Ramos (cell line): ENCODE measurements around the gene CACNA1F.

Experiments
- in situ Hi-C: fragments of 300-500 bp; cut with MboI; formaldehyde crosslinking; loops from one replicate; pipeline ENCODE4 v1.14.3; 2022; ENCODE audit warnings: low sequenced_read_pairs; ENCODE audit not compliant: unreplicated experiment

The CACNA1F gene

GRCh38 chrX:49233176-49233575, at the start of gene CACNA1F:
TSS of gene CACNA1F (minus strand) at chrX:49233340. CDS start at chrX:49233309, 31 bp downstream.
- in situ Hi-C loops: no loop called here

GRCh38 chrX:49282647-49283011, 49.5 kb upstream of the CACNA1F start:
- in situ Hi-C loops: no loop called here

GRCh38 chrX:49278081-49278480, 44.9 kb upstream of the CACNA1F start:
- in situ Hi-C loops: no loop called here

GRCh38 chrX:49277535-49277830, 44.3 kb upstream of the CACNA1F start:
- in situ Hi-C loops: no loop called here

GRCh38 chrX:49276671-49277534, 43.8 kb upstream of the CACNA1F start:
- in situ Hi-C loops: no loop called here

DNA sequence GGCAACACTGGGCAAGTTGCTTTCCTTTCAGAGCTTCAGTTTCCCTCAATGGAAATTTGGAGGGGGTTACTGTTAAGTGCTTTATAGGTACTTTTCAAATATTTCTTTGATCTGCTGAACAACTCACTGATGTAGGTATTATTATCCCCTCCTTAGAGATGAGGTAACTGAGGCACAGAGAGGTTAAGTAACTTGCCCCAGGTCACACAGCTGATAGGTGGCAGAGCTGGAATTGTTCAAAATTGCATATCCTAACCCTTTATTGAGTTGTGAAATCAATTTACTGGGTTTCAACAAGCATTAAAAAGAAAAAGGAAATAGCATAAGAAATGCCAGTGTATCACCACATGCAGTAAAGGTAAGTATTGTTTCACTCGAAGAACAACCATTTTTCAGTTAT, 43.1 kb upstream of the CACNA1F start:
- in situ Hi-C loops: no loop called here

DNA sequence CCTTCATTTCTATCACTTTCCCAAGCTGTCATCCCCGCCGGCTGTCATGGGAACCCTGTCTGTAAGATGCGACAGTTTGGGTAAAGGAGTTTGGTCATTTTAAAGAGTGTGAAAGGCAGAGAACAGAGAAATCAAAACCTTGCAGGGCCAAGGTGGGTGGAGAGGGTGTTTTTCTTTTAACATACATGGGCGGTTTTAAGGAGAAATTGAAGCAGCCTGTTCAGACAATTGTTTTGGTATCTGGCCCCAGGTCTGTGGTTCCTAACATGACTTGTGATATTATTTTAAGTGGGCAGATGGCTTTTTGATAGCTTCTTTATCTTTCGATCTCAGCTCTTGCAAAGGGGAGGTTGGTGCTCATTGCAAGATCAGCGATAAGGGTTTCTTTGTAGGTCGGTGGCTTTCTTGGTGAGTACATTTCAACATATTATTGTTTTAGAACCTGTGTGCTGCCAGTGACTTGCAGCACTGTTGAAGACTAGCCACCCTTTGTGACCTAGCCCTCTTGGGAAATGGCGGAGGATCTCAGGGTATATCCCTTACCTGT, 40.1 kb upstream of the CACNA1F start:
- in situ Hi-C loops: no loop called here

DNA sequence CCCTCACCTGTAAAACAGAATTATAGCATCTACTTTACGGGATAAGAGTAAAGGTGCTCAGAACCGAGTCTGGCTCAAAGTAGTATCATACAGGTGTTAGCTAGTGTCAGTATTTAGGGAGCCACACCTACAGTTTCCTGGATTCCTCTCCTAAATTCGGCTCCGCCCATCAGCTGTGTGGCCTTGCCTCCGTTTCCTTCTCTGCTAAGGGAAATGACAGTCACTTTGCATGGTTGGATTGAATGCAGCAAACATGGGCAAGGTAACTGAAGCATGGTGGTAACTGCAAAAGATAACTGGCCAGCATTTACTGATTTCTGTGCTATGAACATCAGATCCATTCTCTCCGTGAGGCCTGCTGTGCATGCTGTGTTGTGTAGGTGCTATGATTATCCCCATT, 39.3 kb upstream of the CACNA1F start:
- in situ Hi-C loops: no loop called here

- in situ Hi-C loops: no loop called here
Measured at GRCh38 chrX:49271341-49271740, 38.2 kb upstream of the CACNA1F start.

- in situ Hi-C loops: no loop called here
Measured at GRCh38 chrX:49270249-49270921, 37.2 kb upstream of the CACNA1F start.

GRCh38 chrX:49269767-49270248, 36.7 kb upstream of the CACNA1F start, which contains the start of gene PPP1R3F:
TSS of gene PPP1R3F (plus strand) at chrX:49269793. CDS start at chrX:49269870, 77 bp downstream.
- in situ Hi-C loops: no loop called here

DNA sequence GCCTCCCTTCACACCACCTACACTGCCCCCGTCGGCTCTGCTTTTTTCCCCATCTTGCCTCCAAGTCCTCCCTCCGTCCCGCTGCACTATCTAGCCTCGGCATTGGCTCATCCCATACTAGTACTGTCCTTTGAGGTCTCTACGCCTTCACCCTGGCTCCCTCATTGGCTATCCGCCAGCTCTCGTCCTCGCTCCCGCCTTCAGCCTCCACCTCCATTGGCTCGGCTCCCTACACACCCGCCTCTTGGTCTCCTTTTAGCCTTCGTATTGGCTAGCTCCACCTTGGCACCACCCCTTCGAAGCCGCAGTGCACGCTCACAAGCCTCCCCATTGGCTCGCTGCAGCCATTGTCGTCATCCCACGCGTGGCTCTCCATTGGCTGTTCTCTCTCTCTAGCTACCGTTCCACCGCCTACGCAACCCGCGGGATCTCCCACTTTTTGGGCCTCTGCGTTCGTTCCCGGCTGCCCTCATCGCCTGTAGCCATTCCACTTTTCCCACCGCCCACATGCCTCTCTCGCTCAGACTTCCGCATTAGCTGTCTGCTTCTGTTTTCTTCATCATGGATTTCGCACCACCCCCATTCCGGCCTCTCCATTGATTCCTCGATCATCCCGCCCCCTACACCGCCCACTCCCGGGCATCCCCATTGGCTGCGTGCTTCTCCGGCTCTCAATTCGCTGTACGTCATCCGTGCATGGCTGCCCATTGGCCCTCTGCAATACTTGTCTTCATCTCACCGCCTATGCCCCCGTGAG, 36.0 kb upstream of the CACNA1F start:
- in situ Hi-C loops: no loop called here

DNA sequence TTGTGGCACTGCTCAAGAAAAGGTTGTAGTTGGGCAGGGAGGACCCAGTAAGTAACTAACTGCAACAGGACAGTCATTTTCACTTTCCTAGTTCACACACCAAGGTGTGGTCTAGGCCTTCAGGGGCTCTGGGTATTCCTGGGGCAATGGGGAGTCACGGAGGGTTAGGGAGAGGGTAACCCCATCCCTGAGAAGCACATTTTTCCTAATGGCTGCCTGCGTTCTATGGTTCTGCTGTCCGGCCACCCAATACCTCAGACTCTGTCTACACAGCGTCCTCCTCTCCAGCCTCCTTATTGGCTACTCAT, 35.5 kb upstream of the CACNA1F start:
- in situ Hi-C loops: no loop called here

- in situ Hi-C loops: no loop called here
Measured at GRCh38 chrX:49266523-49267445, 33.6 kb upstream of the CACNA1F start.

- in situ Hi-C loops: no loop called here
Measured at GRCh38 chrX:49264460-49264859, 31.3 kb upstream of the CACNA1F start, which contains the start of gene FOXP3. TSS of gene FOXP3 (minus strand) at chrX:49264710. CDS start at chrX:49258505, 6,205 bp downstream.

DNA sequence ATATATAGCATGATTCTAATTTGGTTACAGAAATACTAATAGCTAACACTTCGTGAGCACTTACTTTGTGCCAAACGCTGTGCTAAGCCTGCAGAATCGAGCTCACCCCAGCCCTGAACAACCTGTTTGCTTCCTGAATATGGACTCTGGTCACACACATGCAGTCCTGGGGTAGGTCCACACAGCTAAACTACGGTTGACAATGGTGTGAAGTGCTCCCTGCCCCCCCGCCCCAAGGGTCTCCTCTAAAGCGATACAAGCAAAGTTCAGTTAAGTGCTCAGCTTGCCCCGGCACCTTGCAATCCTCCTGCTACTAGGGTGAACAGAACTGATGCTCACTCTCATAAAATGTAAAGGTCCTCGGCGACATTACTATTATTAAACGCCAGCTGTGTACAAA, 30.5 kb upstream of the CACNA1F start:
- in situ Hi-C loops: no loop called here

GRCh38 chrX:49262603-49263002, 29.5 kb upstream of the CACNA1F start:
- in situ Hi-C loops: no loop called here

DNA sequence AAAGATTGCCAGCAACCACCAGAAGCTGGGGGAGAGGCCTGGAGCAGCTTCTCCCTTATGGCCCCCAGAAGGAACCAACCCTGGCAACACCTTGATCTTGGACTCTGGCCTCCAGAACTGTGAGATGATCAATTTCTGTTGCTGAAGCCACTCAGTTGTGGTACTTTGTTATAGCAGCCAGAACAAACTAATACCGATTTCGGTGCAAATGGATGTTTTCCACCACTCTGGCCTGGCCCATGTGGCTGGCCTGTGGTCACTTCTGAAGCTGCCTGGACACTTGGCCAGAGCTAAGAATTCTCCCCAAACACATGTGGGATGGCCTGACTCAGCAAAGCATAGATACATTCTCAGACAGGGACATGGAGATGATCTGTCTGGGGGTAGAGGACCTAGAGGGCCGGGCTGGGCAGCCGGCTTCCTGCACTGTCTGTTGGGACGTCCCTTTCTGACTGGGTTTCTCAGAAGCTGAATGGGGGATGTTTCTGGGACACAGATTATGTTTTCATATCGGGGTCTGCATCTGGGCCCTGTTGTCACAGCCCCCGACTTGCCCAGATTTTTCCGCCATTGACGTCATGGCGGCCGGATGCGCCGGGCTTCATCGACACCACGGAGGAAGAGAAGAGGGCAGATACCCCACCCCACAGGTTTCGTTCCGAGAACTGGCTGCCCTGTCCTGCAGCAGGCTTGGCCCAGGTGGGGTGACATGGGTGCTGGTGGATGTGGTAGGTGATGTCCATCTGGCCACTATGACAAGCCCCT, 27.3 kb upstream of the CACNA1F start:
- in situ Hi-C loops: no loop called here

- in situ Hi-C loops: no loop called here
Measured at GRCh38 chrX:49258749-49259124, 25.6 kb upstream of the CACNA1F start.
